K562 (cell line): Measurements from ENCODE around the gene SLC28A1. TPM values are rescaled to one million over a fixed set of nuclear protein-coding genes. Genes with fewer than 3 reads are reported as not detected.

ENCODE experiments used
- ATAC-seq: fragments of 200-7000 bp; cut with Tn5 transposase; 3 replicates; pipeline ENCODE4 v1.9.1; 2020; ENCODE audit warnings: moderate library complexity
- BruUV-seq: library from RNA; stranded (reverse); fragments of 400-500 nt; replicated peaks from 2 replicates; lab custom pipeline; 2021; lab: Mats Ljungman, UMichigan
- CTCF ChIA-PET: fragments of 300-600 bp; formaldehyde crosslinking; extraction: SDS; loops from one replicate; lab custom pipeline; 2021; ENCODE audit warnings: low intra/inter-chr PET ratio; lab: Yijun Ruan, JAX
- POLR2A ChIA-PET: fragments of 300-600, 350-650 bp; sonication (Branson Sonifier 250); formaldehyde crosslinking; extraction: SDS; loops from one replicate; lab custom pipeline; 2021; ENCODE audit warnings: antibody characterized with exemption, inconsistent platforms; lab: Yijun Ruan, JAX
- DNase-seq, 4 experiments: peaks; one replicate each; pipeline versions ENCODE4 v3.0.0 to v3.0.0-alpha.2; 2011 to 2018; ENCODE audit warnings: low spot score in 3 of 4, mixed read lengths in 3 of 4; ENCODE audit errors: extremely low read depth in 1 of 4
- FAIRE-seq: peaks from 2 replicates; lab custom pipeline; 2011; peaks lifted over from hg19 to GRCh38; lab: Jason Lieb, UNC
- H2AFZ ChIP-seq: 2 replicates; pipeline ENCODE4 v1.6.0; 2011; ENCODE audit warnings: low read depth, low read length, control low read depth, inconsistent platforms
- H3K27ac ChIP-seq: fragments of 200-600 bp; 3 replicates; pipeline ENCODE4 v1.8.0; 2011; ENCODE audit warnings: low read depth, mild to moderate bottlenecking, control low read depth, inconsistent platforms, low read length, moderate library complexity, mixed read lengths; ENCODE audit errors: extremely low read depth
- H3K27me3 ChIP-seq, 2 experiments: fragments of 300-600 bp in 1 of 2; 2 replicates in 1 of 2; 3 replicates in 1 of 2; pipeline versions ENCODE4 v1.6.0 to v1.8.0; 2011; ENCODE audit warnings: inconsistent platforms in 2 of 2, low read length in 2 of 2, mild to moderate bottlenecking in 1 of 2, mixed read lengths in 1 of 2, moderate library complexity in 1 of 2; ENCODE audit not compliant: control insufficient read depth in 2 of 2, insufficient read depth in 2 of 2
- H3K36me3 ChIP-seq: fragments of 300-600 bp; 3 replicates; pipeline ENCODE4 v1.8.0; 2011; ENCODE audit warnings: mild to moderate bottlenecking, low read length, inconsistent platforms; ENCODE audit not compliant: control insufficient read depth, insufficient read depth
- H3K4me1 ChIP-seq, 2 experiments: fragments of 200-600 bp in 1 of 2; replicated peaks in 1 of 2; 2 replicates in 1 of 2; 3 replicates in 1 of 2; pipeline versions ENCODE4 v1.5.1 to v1.8.0; 2011; ENCODE audit warnings: inconsistent platforms in 2 of 2, low read length in 2 of 2, mild to moderate bottlenecking in 1 of 2, mixed read lengths in 1 of 2, moderate library complexity in 1 of 2; ENCODE audit not compliant: control insufficient read depth in 2 of 2, insufficient read depth in 2 of 2
- H3K4me2 ChIP-seq: 2 replicates; pipeline ENCODE4 v1.6.1; 2011; ENCODE audit warnings: low read length, control low read depth, inconsistent platforms, mixed read lengths; ENCODE audit not compliant: insufficient read depth
- H3K4me3 ChIP-seq: fragments of 200-600 bp; sonication (generic), shearing (Covaris generic); 2 replicates; pipeline ENCODE4 v1.5.1; 2016; ENCODE audit warnings: control low read depth, inconsistent platforms
- H3K79me2 ChIP-seq: fragments of 200-600 bp; 3 replicates; pipeline ENCODE4 v1.8.0; 2011; ENCODE audit warnings: low read length, inconsistent platforms; ENCODE audit not compliant: control insufficient read depth, insufficient read depth
- H3K9ac ChIP-seq, 2 experiments: 2 replicates each; pipeline versions ENCODE4 v1.6.0 to v1.6.1; 2011; ENCODE audit warnings: low read depth in 2 of 2, low read length in 2 of 2, control low read depth in 1 of 2, inconsistent platforms in 1 of 2, mild to moderate bottlenecking in 1 of 2, mixed read lengths in 1 of 2; ENCODE audit not compliant: insufficient read depth in 1 of 2
- H3K9me1 ChIP-seq: one replicate; pipeline ENCODE4 v1.6.0; 2011; ENCODE audit warnings: inconsistent platforms, mild to moderate bottlenecking, low read length, moderate library complexity; ENCODE audit not compliant: control insufficient read depth, insufficient read depth
- H3K9me3 ChIP-seq: replicated peaks from 2 replicates; pipeline ENCODE4 v1.5.1; 2011; ENCODE audit warnings: low read depth, low read length, inconsistent platforms; ENCODE audit not compliant: control insufficient read depth, insufficient read depth
- H4K20me1 ChIP-seq: replicated peaks from 2 replicates; pipeline ENCODE4 v1.6.1; 2011; ENCODE audit warnings: low read length, inconsistent platforms, mixed read lengths; ENCODE audit not compliant: control insufficient read depth, insufficient read depth
- FOXJ3 ChIP-seq: sonication (generic); formaldehyde crosslinking; IDR thresholded peaks from 2 replicates; pipeline ENCODE4 v1.4.0; 2020; ENCODE audit warnings: mild to moderate bottlenecking, missing genetic modification reagents
- FUS ChIP-seq: fragments of 200-400 bp; formaldehyde crosslinking; optimal IDR thresholded peaks from 2 replicates; pipeline ENCODE3; 2017; ENCODE audit warnings: low read depth, low read length
- MEF2A ChIP-seq: IDR thresholded peaks from 2 replicates; pipeline ENCODE4 v1.6.1; 2011; ENCODE audit warnings: low read depth, mild to moderate bottlenecking, low read length, moderate library complexity; ENCODE audit not compliant: control insufficient read depth
- MEF2D ChIP-seq: conservative IDR thresholded peaks from 2 replicates; pipeline ENCODE4 v1.6.1; 2016; ENCODE audit warnings: low read depth, missing genetic modification characterization, missing compliant biosample characterization
- MYC ChIP-seq, 2 experiments: fragments of 250-450 bp in 1 of 2; sonication (Bioruptor Pico) in 1 of 2; IDR thresholded peaks; 2 replicates each; pipeline versions ENCODE4 v1.5.1 to v1.6.1; 2012 to 2021; ENCODE audit warnings: low read depth in 2 of 2, borderline replicate concordance in 1 of 2, improper control_type of control experiment in 1 of 2, low read length in 1 of 2, mild to moderate bottlenecking in 1 of 2, moderate library complexity in 1 of 2
- MYNN ChIP-seq, 2 experiments: sonication (generic); formaldehyde crosslinking in 1 of 2; IDR thresholded peaks; 2 replicates each; pipeline versions ENCODE4 v1.5.0 to v1.6.1; 2016 to 2020; ENCODE audit warnings: antibody characterized with exemption in 1 of 2, missing genetic modification reagents in 1 of 2
- NFE2 ChIP-seq: IDR thresholded peaks from 2 replicates; pipeline ENCODE4 v1.6.1; 2014; ENCODE audit warnings: antibody characterized with exemption, low read depth
- RFX7 ChIP-seq: fragments of 250-450 bp; sonication (Bioruptor Pico); IDR thresholded peaks from 2 replicates; pipeline ENCODE4 v1.5.1; 2021; ENCODE audit warnings: mild to moderate bottlenecking
- WGBS: fragments of 100-300 bp; shearing (Covaris generic); methylation state at CpG from one replicate; pipeline ENCODE4 v1.1.6; 2016; ENCODE audit warnings: low coverage, mixed read lengths; ENCODE audit not compliant: insufficient coverage; ENCODE audit errors: missing lambda C conversion rate; 5-methylcytosine and 5-hydroxymethylcytosine counted together
- in situ Hi-C: fragments of 300-500 bp; cut with MboI; formaldehyde crosslinking; loops from 4 replicates; pipeline ENCODE4 v1.15.0; 2018; ENCODE audit warnings: inconsistent platforms, mixed read lengths
- intact Hi-C: fragments of 100-400 bp; cut with micrococcal nuclease; formaldehyde crosslinking; loops from 2 replicates; pipeline ENCODE4 v1.14.2; 2022
- polyA plus RNA-seq, 8 experiments: library from polyadenylated mRNA; depleted of rRNA in 4 of 8; stranded (reverse) in 5 of 8; unstranded in 3 of 8; fragments of >200 nt; fragmentation: Nextera tagmentation in 2 of 8; fragmentation: Illumina TruSeq in 1 of 8; extraction: Ambion mirVana in 2 of 8; extraction: Trizol in 1 of 8; gene quantifications; 2 replicates each; pipeline versions ENCODE4 v1.2.1 to v1.2.3, GENCODE V29; 2011 to 2014; ENCODE audit warnings: inconsistent platforms in 1 of 8, missing spikeins in 1 of 8
- total RNA-seq, 7 experiments: library from RNA; depleted of rRNA in 6 of 7; stranded (reverse); fragments of >200 nt in 6 of 7; fragmentation: Illumina TruSeq in 2 of 7; extraction: Trizol in 2 of 7; gene quantifications; 2 replicates each; pipeline versions ENCODE4 v1.2.1 to v1.2.3, GENCODE V29; 2011 to 2021; ENCODE audit warnings: low replicate concordance in 1 of 7

The SLC28A1 gene
- total and polyA plus RNA-seq, 9 of the 15 experiments (the other 6 are each of a cell fraction or from before 2014, with no cell fraction given), result 0.04 TPM; not detected in 8

- no peaks in the 10 kb centered on the region for H3K79me2 ChIP-seq
- H3K9ac ChIP-seq, result no peak overlapping the region
- TF ChIP-seq MEF2A (0 out of 2 replicates have a peak, but pooled peaks have one; percentile 12), FUS (no peak), MYNN (IDR thresholded peaks at IDR 0.05) (no peak), MYNN (CRISPR knock-in tag; IDR thresholded peaks at IDR 0.05) (no peak), RFX7 (CRISPR knock-in tag) (no peak), FOXJ3 (CRISPR knock-in tag) (no peak), MEF2D (tag) (peak; percentile 71; the same call in 1 of the 2 replicates), NFE2 (no peak), MYC (IDR thresholded peaks at IDR 0.05; ENCODE audit: low read depth, low read length) (no peak), MYC (CRISPR knock-in tag; IDR thresholded peaks at IDR 0.05; ENCODE audit: borderline replicate concordance, low read depth) (no peak)
- H3K27me3 ChIP-seq, result peaks cover 4 to 8% of the 10 kb centered on the region in 2 experiments; a peak in 4 of 5 replicates
- 28% methylated on average over 12 of the region's 12 CpGs for whole genome bisulfite sequencing
- H2AFZ ChIP-seq, result 0 out of 2 replicates have a peak overlapping the region, but pooled peaks have one; percentile 6
- no peak overlapping the region for H3K27ac ChIP-seq
- no peak for ATAC-seq
- no peak overlapping the region for H3K4me2 ChIP-seq
- POLR2A ChIA-PET, result interaction anchor here (1.0 to 2.3 kb wide), 5 partner anchors 10 to 78 kb away, joined by 3 to 8 read pairs (median 3); no protein-coding TSS in a partner anchor
- BruUV-seq, result no TSS peak
- H3K9me3 ChIP-seq, result 0 out of 2 replicates have a peak, but pooled peaks cover under 1% of the 10 kb centered on the region
- no peaks in the 10 kb centered on the region for H4K20me1 ChIP-seq
- no peak for DNase-seq
- CTCF ChIA-PET, result no interaction called here
- in situ Hi-C loops, result no loop called here
- H3K9me1 ChIP-seq, result no peaks in the 10 kb centered on the region
- H3K4me1 ChIP-seq, result peaks cover 6 to 17% of the 10 kb centered on the region in 2 experiments; a peak in 4 of 5 replicates
- intact Hi-C loops, result no loop called here
- H3K4me3 ChIP-seq, result no peak overlapping the region
- no peaks in the 10 kb centered on the region for H3K36me3 ChIP-seq
- FAIRE-seq, result peak; percentile 15
Observed at GRCh38 chr15:84840741-84841429, 43.6 kb upstream of the SLC28A1 start.
